PFSK-1 (cell line): Measurements from ENCODE around the gene MAGEL2.

Experiments used
- FOXP2 ChIP-seq: optimal IDR thresholded peaks from 2 replicates; pipeline ENCODE3; 2011; ENCODE audit warnings: borderline replicate concordance, control low read depth, inconsistent platforms; ENCODE audit not compliant: insufficient read depth; ENCODE audit errors: extremely low read length, extremely low read depth
- POLR2AphosphoS5 ChIP-seq: IDR thresholded peaks from 2 replicates; pipeline ENCODE4 v1.6.1; 2012; ENCODE audit warnings: low read depth, mild to moderate bottlenecking, control low read depth, low read length, moderate library complexity
- REST ChIP-seq, 2 experiments: IDR thresholded peaks; 2 replicates each; pipeline versions ENCODE4 v1.6.1 to v1.8.0; 2011 to 2012; ENCODE audit warnings: low read depth in 2 of 2, low read length in 2 of 2, control low read depth in 1 of 2, inconsistent platforms in 1 of 2, mild to moderate bottlenecking in 1 of 2, moderate library complexity in 1 of 2; ENCODE audit not compliant: insufficient read depth in 1 of 2
- SIN3A ChIP-seq: IDR thresholded peaks from 2 replicates; pipeline ENCODE4 v1.6.1; 2012; ENCODE audit warnings: mild to moderate bottlenecking, low read length, moderate library complexity, borderline replicate concordance; ENCODE audit not compliant: insufficient read depth
- TAF1 ChIP-seq: IDR thresholded peaks from 2 replicates; pipeline ENCODE4 v1.6.1; 2012; ENCODE audit warnings: low read length, control low read depth, borderline replicate concordance; ENCODE audit not compliant: insufficient read depth

GRCh38 chr15:23647001-23647295, 719 bp downstream of the MAGEL2 start:
- TF ChIP-seq POLR2AphosphoS5 (no peak), TAF1 (no peak), REST (IDR thresholded peaks at IDR 0.05; ENCODE audit: insufficient read depth in 1 of 2, low read depth in 2 of 2, low read length in 2 of 2) (no peak), SIN3A (no peak), FOXP2 (no peak)
